Astrocyte (in vitro differentiated cells and primary cell): ENCODE measurements around the gene RAB31. TPM values are rescaled to one million over a fixed set of nuclear protein-coding genes. Genes with fewer than 3 reads are reported as not detected.

Source experiments
- DNase-seq: peaks from one replicate; pipeline ENCODE4 v3.0.0-alpha.2; 2010; ENCODE audit warnings: low read depth
- FAIRE-seq: peaks from 2 replicates; lab custom pipeline; 2011; peaks lifted over from hg19 to GRCh38; lab: Jason Lieb, UNC
- H2AFZ ChIP-seq: 2 replicates; pipeline ENCODE4 v1.6.0; 2012; ENCODE audit warnings: low read depth, low read length, inconsistent platforms
- H3K27ac ChIP-seq: 2 replicates; pipeline ENCODE4 v1.5.1; 2011; ENCODE audit warnings: low read depth, low read length, inconsistent platforms
- H3K27me3 ChIP-seq: 2 replicates; pipeline ENCODE4 v1.6.0; 2011; ENCODE audit warnings: low read length, inconsistent platforms; ENCODE audit not compliant: insufficient read depth
- H3K36me3 ChIP-seq: 2 replicates; pipeline ENCODE4 v1.5.1; 2011; ENCODE audit warnings: low read length, inconsistent platforms; ENCODE audit not compliant: insufficient read depth
- H3K4me1 ChIP-seq: 2 replicates; pipeline ENCODE4 v1.5.1; 2011; ENCODE audit warnings: low read length, inconsistent platforms; ENCODE audit not compliant: insufficient read depth
- H3K4me2 ChIP-seq: 2 replicates; pipeline ENCODE4 v1.6.0; 2012; ENCODE audit warnings: low read length, inconsistent platforms
- H3K4me3 ChIP-seq: 2 replicates; pipeline ENCODE4 v1.5.1; 2011; ENCODE audit warnings: low read depth, mild to moderate bottlenecking, low read length, inconsistent platforms; ENCODE audit not compliant: insufficient read depth
- H3K79me2 ChIP-seq: 2 replicates; pipeline ENCODE4 v1.6.0; 2012; ENCODE audit warnings: mild to moderate bottlenecking, low read length, inconsistent platforms; ENCODE audit not compliant: insufficient read depth
- H3K9ac ChIP-seq: 2 replicates; pipeline ENCODE4 v1.6.0; 2012; ENCODE audit warnings: mild to moderate bottlenecking, low read length, inconsistent platforms
- H3K9me3 ChIP-seq: 2 replicates; pipeline ENCODE4 v1.5.1; 2012; ENCODE audit warnings: low read depth, mild to moderate bottlenecking, low read length, inconsistent platforms; ENCODE audit not compliant: insufficient read depth
- H4K20me1 ChIP-seq: 2 replicates; pipeline ENCODE4 v1.6.0; 2012; ENCODE audit warnings: low read length, inconsistent platforms; ENCODE audit not compliant: insufficient read depth
- H3K27ac Mint-ChIP-seq: one replicate; pipeline ENCODE4 v1.8.0; 2021; ENCODE audit warnings: mild to moderate bottlenecking, mixed read lengths; ENCODE audit not compliant: unreplicated experiment
- H3K27me3 Mint-ChIP-seq: one replicate; pipeline ENCODE4 v1.8.0; 2021; ENCODE audit warnings: low read depth, mixed read lengths; ENCODE audit not compliant: unreplicated experiment
- H3K36me3 Mint-ChIP-seq: one replicate; pipeline ENCODE4 v1.8.0; 2021; ENCODE audit warnings: low read depth, mixed read lengths; ENCODE audit not compliant: unreplicated experiment
- H3K4me1 Mint-ChIP-seq: one replicate; pipeline ENCODE4 v1.8.0; 2021; ENCODE audit warnings: low read depth, mixed read lengths; ENCODE audit not compliant: unreplicated experiment
- H3K4me3 Mint-ChIP-seq: one replicate; pipeline ENCODE4 v1.8.0; 2021; ENCODE audit warnings: mild to moderate bottlenecking, moderate library complexity, mixed read lengths; ENCODE audit not compliant: unreplicated experiment
- H3K9me3 Mint-ChIP-seq: one replicate; pipeline ENCODE4 v1.8.0; 2021; ENCODE audit warnings: mild to moderate bottlenecking, mixed read lengths; ENCODE audit not compliant: unreplicated experiment
- EZH2 ChIP-seq: IDR thresholded peaks from 2 replicates; pipeline ENCODE4 v1.6.1; 2012; ENCODE audit warnings: mild to moderate bottlenecking, low read length, inconsistent platforms; ENCODE audit not compliant: insufficient read depth
- total RNA-seq: library from RNA; stranded (reverse); gene quantifications from 2 replicates; pipeline ENCODE4 v1.2.1, GENCODE V29; 2021
- TF ChIP-seq, protein P1 (sequence below): IDR thresholded peaks from 2 replicates; pipeline ENCODE4 v1.5.1; 2011; ENCODE audit warnings: low read depth, mild to moderate bottlenecking, inconsistent platforms, low read length, moderate library complexity; ENCODE audit not compliant: insufficient read depth

Gene RAB31
- total RNA-seq, 1 donor from 2014 or later: 100 TPM

DNA sequence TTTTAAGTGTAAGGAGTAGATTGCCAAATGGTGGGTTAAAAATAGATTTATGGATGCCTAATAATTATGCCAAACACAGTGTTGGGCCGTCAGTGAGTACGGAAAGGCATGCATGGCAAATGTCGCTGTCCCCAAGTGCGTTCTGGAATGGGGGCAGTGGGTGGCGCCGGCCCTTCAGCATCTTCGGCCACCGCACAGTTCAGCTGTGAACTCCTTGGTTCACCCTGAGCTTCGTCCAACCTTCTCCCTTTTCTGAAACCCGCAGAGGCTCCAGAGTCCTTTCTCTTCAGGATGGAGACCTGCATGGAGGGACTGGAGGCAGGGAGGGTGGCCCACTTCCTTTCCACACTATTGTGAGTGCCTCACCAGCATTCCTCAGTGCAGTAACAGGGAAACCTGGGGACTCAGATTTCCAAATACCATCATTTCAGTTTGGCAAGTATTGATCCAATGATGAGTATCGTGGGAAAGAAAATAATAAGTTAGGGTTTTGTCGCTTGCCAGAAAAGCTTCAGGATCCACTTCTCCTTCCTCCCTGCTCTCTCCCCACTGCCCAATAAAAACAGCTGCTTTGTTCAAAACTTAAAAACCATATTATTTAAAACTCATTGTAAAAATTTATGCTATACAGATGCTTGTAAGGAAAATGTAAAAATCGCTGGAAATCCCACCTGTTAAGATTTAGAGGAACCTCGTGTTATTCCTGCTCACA, 103.0 kb downstream of the RAB31 start:
- no peak overlapping the region for H3K4me3 ChIP-seq
- H3K36me3 Mint-ChIP-seq: peaks cover 6% of the 10 kb centered on the region
- H3K4me3 Mint-ChIP-seq: no peak overlapping the region
- H3K36me3 ChIP-seq: peaks cover 5% of the 10 kb centered on the region
- no peaks in the 10 kb centered on the region for H3K9me3 Mint-ChIP-seq
- H3K27ac ChIP-seq: no peak overlapping the region
- no peak for DNase-seq
- no peak for FAIRE-seq
- TF ChIP-seq, protein P1, sequence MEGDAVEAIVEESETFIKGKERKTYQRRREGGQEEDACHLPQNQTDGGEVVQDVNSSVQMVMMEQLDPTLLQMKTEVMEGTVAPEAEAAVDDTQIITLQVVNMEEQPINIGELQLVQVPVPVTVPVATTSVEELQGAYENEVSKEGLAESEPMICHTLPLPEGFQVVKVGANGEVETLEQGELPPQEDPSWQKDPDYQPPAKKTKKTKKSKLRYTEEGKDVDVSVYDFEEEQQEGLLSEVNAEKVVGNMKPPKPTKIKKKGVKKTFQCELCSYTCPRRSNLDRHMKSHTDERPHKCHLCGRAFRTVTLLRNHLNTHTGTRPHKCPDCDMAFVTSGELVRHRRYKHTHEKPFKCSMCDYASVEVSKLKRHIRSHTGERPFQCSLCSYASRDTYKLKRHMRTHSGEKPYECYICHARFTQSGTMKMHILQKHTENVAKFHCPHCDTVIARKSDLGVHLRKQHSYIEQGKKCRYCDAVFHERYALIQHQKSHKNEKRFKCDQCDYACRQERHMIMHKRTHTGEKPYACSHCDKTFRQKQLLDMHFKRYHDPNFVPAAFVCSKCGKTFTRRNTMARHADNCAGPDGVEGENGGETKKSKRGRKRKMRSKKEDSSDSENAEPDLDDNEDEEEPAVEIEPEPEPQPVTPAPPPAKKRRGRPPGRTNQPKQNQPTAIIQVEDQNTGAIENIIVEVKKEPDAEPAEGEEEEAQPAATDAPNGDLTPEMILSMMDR: no peak
- no peak for TF ChIP-seq EZH2
- H3K4me1 ChIP-seq: peaks cover 23% of the 10 kb centered on the region
- H3K27me3 ChIP-seq: no peaks in the 10 kb centered on the region
- H4K20me1 ChIP-seq: peaks cover 9% of the 10 kb centered on the region
- no peaks in the 10 kb centered on the region for H3K27me3 Mint-ChIP-seq
- H3K9me3 ChIP-seq: no peaks in the 10 kb centered on the region
- H3K79me2 ChIP-seq: peaks cover 8% of the 10 kb centered on the region
- H2AFZ ChIP-seq: no peak overlapping the region
- no peak overlapping the region for H3K27ac Mint-ChIP-seq
- no peak overlapping the region for H3K9ac ChIP-seq
- peaks cover 38% of the 10 kb centered on the region for H3K4me1 Mint-ChIP-seq
- H3K4me2 ChIP-seq: no peak overlapping the region

DNA sequence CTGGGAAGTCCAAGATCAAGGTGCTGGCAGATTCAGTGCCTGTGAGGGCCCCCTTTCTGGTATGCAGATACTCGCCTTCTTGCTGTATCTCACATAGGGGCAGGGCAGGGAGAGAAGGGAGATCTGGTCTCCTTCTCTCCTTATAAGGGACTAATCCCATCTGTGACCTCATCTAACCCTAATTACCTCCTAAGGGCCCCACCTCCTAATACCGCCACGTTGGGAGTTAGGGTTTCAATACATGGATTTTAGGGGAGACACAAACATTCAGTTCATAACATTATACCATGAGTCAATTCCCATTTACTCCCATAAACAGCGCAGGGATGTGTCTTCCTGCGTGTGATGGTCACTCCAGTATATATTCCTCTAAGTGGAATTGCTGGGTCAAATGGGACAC, 103.9 kb downstream of the RAB31 start:
- H4K20me1 ChIP-seq: peaks cover 9% of the 10 kb centered on the region
- no peak overlapping the region for H3K4me3 ChIP-seq
- H3K27ac ChIP-seq: no peak overlapping the region
- peaks cover 8% of the 10 kb centered on the region for H3K36me3 Mint-ChIP-seq
- H3K4me1 Mint-ChIP-seq: peaks cover 38% of the 10 kb centered on the region
- no peak for FAIRE-seq
- H3K27me3 Mint-ChIP-seq: no peaks in the 10 kb centered on the region
- H3K79me2 ChIP-seq: peaks cover 4% of the 10 kb centered on the region
- H3K9me3 ChIP-seq: no peaks in the 10 kb centered on the region
- peaks cover 5% of the 10 kb centered on the region for H3K36me3 ChIP-seq
- H3K4me1 ChIP-seq: peaks cover 23% of the 10 kb centered on the region
- TF ChIP-seq EZH2: no peak
- TF ChIP-seq, protein P1: no peak
- H3K4me2 ChIP-seq: no peak overlapping the region
- H3K9me3 Mint-ChIP-seq: no peaks in the 10 kb centered on the region
- H3K9ac ChIP-seq: no peak overlapping the region
- no peak overlapping the region for H2AFZ ChIP-seq
- H3K27me3 ChIP-seq: no peaks in the 10 kb centered on the region
- peak overlapping the region; percentile 66 for H3K27ac Mint-ChIP-seq
- no peak for DNase-seq
- no peak overlapping the region for H3K4me3 Mint-ChIP-seq

GRCh38 chr18:9814431-9814830, 106.3 kb downstream of the RAB31 start:
- no peak overlapping the region for H3K9ac ChIP-seq
- peak; percentile 94 for DNase-seq
- H3K4me3 Mint-ChIP-seq: no peak overlapping the region

More at GRCh38 chr18:9814431-9814830, 106.3 kb downstream of the RAB31 start:
- Histone ChIP-seq H3K4me1 (peaks cover 13% of the 10 kb centered on the region), H4K20me1 (peaks cover 3% of the 10 kb centered on the region), H2AFZ (no peak overlapping the region), H3K36me3 (peaks cover 5% of the 10 kb centered on the region), H3K4me3 (no peak overlapping the region), H3K27me3 (no peaks in the 10 kb centered on the region), H3K4me2 (peak overlapping the region; percentile 27), H3K27ac (peak overlapping the region; percentile 43), H3K79me2 (no peaks in the 10 kb centered on the region), H3K9me3 (no peaks in the 10 kb centered on the region)
- Mint-ChIP-seq H3K36me3 (peaks cover 15% of the 10 kb centered on the region), H3K27ac (no peak overlapping the region), H3K9me3 (no peaks in the 10 kb centered on the region), H3K27me3 (no peaks in the 10 kb centered on the region), H3K4me1 (peaks cover 23% of the 10 kb centered on the region)
- peak; percentile 63 for FAIRE-seq
- TF ChIP-seq, protein P1: no peak
- TF ChIP-seq EZH2: no peak
